Aorta (tissue), 5 donors: ENCODE measurements around the gene PCDH9. TPM values are rescaled to one million over a fixed set of nuclear protein-coding genes. Genes with fewer than 3 reads are reported as not detected.
"Not testable (repeated sequence)": the region's sequence is repeated elsewhere in the genome, so short reads cannot be mapped to it uniquely, and the experiment has no call there.

Experiments
- ATAC-seq: fragments of 200-7000 bp; cut with Tn5 transposase; one replicate; pipeline ENCODE4 v1.9.1; 2022; ENCODE audit warnings: moderate library complexity; ENCODE audit not compliant: low FRiP score
- DNase-seq, 2 donors: peaks; one replicate each; pipeline ENCODE4 v3.0.0-alpha.2; 2020
- H3K27ac ChIP-seq, 2 donors: one replicate each; pipeline ENCODE4 v1.5.1; 2013; ENCODE audit warnings: low read length in 2 of 2, mild to moderate bottlenecking in 2 of 2, moderate library complexity in 2 of 2, control low read depth in 1 of 2, inconsistent platforms in 1 of 2, low read depth in 1 of 2
- H3K27me3 ChIP-seq, 2 donors: one replicate each; pipeline ENCODE4 v1.6.1; 2013; ENCODE audit warnings: control low read depth in 1 of 2, low read length in 1 of 2, mild to moderate bottlenecking in 1 of 2, moderate library complexity in 1 of 2; ENCODE audit not compliant: insufficient read depth in 2 of 2, control insufficient read depth in 1 of 2
- H3K36me3 ChIP-seq, 2 donors: one replicate each; pipeline ENCODE4 v1.6.1; 2013; ENCODE audit warnings: control low read depth in 1 of 2, low read length in 1 of 2, mild to moderate bottlenecking in 1 of 2; ENCODE audit not compliant: insufficient read depth in 2 of 2, control insufficient read depth in 1 of 2
- H3K4me1 ChIP-seq, 2 donors: one replicate each; pipeline ENCODE4 v1.6.1; 2013; ENCODE audit warnings: low read length in 2 of 2, control low read depth in 1 of 2, mild to moderate bottlenecking in 1 of 2, moderate library complexity in 1 of 2; ENCODE audit not compliant: insufficient read depth in 2 of 2, control insufficient read depth in 1 of 2
- H3K4me3 ChIP-seq, 2 donors: one replicate each; pipeline ENCODE4 v1.5.1; 2013; ENCODE audit warnings: low read length in 2 of 2, control low read depth in 1 of 2, mild to moderate bottlenecking in 1 of 2
- H3K9me3 ChIP-seq: one replicate; pipeline ENCODE4 v1.6.1; 2013; ENCODE audit warnings: mild to moderate bottlenecking, low read length; ENCODE audit not compliant: control insufficient read depth
- WGBS, 2 donors: extraction: QIAGEN DNeasy Blood & Tissue Kit; methylation state at CpG; one replicate each; pipeline ENCODE4 v1.1.7; 2013; 5-methylcytosine and 5-hydroxymethylcytosine counted together
- intact Hi-C, 2 donors: fragments of 100-400 bp; cut with DNase I; formaldehyde crosslinking; loops; one replicate each; pipeline versions ENCODE4 v1.14.2 to v1.15.0; 2022
- polyA plus RNA-seq, 2 donors: library from polyadenylated mRNA; stranded (reverse); fragments of 200-250 nt; gene quantifications; one replicate each; pipeline ENCODE4 v1.2.3, GENCODE V29; 2013
- total RNA-seq, 2 donors: library from RNA; stranded (reverse); fragmentation: NEBNext Ultra II Directional; extraction: Animal tissue kit (Norgen Biotek cat#: 25700); gene quantifications; one replicate each; pipeline ENCODE4 v1.2.1, GENCODE V29; 2021
- donor health status: healthy with polysubstance abuse.
- donor health status: Bipolar disorder and iron deficiency.
- donor health status: DM: no; HTN: no; CAD: no.
- donor health status: DM: no; HTN: no; CAD: no.
- donor health status: DM: yes; HTN: yes; CAD: no.

Gene PCDH9
- total and polyA plus RNA-seq, 4 donors, result 0.38 to 6.3 (median 4.2) TPM

DNA sequence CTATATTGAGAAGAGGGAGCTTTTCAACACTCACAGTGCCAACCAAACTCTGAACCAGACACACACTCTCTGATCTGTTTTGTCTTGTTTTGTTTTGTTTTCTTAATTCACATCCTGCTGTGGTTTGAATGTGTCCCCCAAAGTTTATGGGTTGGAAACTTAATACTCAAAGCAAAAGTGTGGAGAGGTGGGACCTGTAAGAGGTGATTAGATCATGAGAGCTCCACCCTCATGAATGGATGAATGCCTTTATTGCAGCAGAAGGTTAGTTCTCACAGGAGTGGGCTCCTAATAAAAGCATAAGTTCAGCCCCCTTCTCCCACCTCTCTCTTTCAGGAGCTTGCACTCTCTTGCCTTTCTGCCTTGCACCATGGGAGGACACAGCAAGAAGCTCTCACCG lies 957.1 kb downstream of the PCDH9 start:
- DNase-seq (no peak), ATAC-seq (no peak)
- WGBS, 2 donors, result 60 to 76% methylated on average over 1 of the region's 1 CpG
- Histone ChIP-seq H3K9me3 (peaks cover 4% of the 10 kb centered on the region), H3K4me3 (no peak overlapping the region), H3K27me3 (no peaks in the 10 kb centered on the region), H3K36me3 (no peaks in the 10 kb centered on the region), H3K27ac (no peak overlapping the region), H3K4me1 (no peaks in the 10 kb centered on the region)
- intact Hi-C loops, result no loop called here

DNA sequence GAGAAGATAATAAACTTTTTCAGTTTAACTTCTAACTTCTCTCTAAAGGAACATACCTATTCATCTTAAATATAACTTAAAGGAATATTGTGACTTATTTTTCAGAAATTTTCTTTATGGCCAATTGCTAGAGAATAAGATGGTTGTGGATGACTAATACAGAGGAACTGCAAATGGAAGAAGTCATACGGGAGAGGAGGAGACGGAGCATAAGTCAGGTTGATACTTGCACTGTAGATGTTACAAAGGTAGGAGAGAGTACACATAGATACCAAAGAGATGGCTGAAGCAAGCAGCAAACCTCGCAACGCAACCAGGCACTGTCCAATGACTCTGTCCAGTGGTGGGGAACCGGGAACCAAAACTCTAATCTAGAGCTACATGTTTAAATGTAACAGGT lies 963.4 kb downstream of the PCDH9 start:
- DNase-seq, result no peak
- no peaks in the 10 kb centered on the region for H3K4me1 ChIP-seq
- no peak overlapping the region for H3K27ac ChIP-seq
- no peaks in the 10 kb centered on the region for H3K36me3 ChIP-seq
- H3K4me3 ChIP-seq, result no peak overlapping the region
- H3K27me3 ChIP-seq, result no peaks in the 10 kb centered on the region
- H3K9me3 ChIP-seq, result no peaks in the 10 kb centered on the region
- intact Hi-C loops, result no loop called here
- ATAC-seq, result no peak
- 91 to 95% methylated on average over 5 of the region's 5 CpGs for WGBS, 2 donors

DNA sequence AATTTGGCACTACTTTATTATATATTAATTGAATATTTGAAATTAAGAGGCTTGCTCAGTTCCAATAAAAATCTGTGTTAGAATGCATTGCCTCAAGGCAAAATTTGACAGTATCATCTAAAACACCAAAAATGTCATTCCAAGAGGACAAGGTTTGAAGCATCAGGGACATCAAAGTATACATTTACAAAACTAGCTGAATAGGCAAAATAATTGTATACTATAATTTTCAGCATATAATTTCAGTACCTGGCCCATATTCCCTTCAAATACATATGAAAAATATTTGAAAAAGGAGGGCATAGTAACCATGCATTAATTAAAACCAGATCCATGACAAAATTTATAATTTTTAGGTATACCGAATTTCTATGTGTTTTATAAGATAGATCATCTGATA lies 963.8 kb downstream of the PCDH9 start:
- Histone ChIP-seq H3K27me3 (no peaks in the 10 kb centered on the region), H3K27ac (no peak overlapping the region), H3K36me3 (no peaks in the 10 kb centered on the region), H3K4me1 (no peaks in the 10 kb centered on the region), H3K9me3 (no peaks in the 10 kb centered on the region), H3K4me3 (no peak overlapping the region)
- intact Hi-C loops, result no loop called here
- WGBS, 2 donors, result 94 to 96% methylated on average over 1 of the region's 1 CpG
- ATAC-seq, result no peak
- DNase-seq, result no peak

DNA sequence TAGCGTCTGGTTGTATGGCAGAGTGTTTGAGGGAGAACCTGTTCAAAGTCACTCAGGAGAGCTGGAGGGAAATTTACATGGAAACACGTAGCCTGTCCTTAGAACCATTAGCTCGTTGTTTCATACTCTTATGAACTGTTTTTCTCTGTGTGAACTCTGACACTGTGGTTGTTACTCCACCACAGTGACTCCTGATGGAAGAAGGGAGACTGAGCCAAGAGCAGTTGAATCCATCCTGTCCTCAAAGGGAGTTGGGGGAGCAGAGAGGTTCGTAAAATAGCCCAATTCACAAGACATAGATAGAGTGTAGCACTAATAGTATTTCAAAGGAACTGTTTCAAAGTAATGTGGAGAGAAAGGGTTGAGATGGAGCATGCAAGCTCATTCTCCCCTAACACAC lies 964.8 kb downstream of the PCDH9 start:
- Histone ChIP-seq H3K27ac (no peak overlapping the region), H3K9me3 (no peaks in the 10 kb centered on the region)

DNA sequence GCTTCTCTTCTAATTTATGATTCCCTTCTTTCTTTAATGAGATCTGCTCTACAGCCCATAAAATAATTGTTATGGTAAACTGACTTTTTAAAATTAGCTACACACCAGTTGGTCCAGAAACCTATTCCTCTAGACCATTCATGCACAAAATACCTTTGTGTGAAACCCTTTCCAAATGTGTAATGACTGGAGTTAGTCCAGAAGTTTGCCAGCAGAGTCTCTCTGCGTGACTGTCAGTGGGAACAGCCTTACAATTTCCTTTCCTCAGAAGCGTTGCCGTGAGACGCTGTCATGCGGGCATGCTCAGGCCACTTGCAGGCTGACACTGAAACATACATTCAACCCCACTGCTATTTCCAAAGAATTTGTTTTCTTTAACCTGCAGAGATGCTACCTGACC lies 965.2 kb downstream of the PCDH9 start:
- Histone ChIP-seq H3K36me3 (no peaks in the 10 kb centered on the region), H3K4me3 (no peak overlapping the region), H3K4me1 (no peaks in the 10 kb centered on the region), H3K9me3 (peaks cover 1% of the 10 kb centered on the region), H3K27ac (no peak overlapping the region), H3K27me3 (no peaks in the 10 kb centered on the region)
- no peak for DNase-seq
- intact Hi-C loops, result no loop called here
- no peak for ATAC-seq
- WGBS, 2 donors, result 19 to 25% methylated on average over 5 of the region's 5 CpGs

More for the DNA sequence above, 964.8 kb downstream of the PCDH9 start:
- Histone ChIP-seq H3K4me3 (no peak overlapping the region), H3K27me3 (no peaks in the 10 kb centered on the region), H3K4me1 (no peaks in the 10 kb centered on the region), H3K36me3 (no peaks in the 10 kb centered on the region)
- intact Hi-C loops, result no loop called here
- DNase-seq (no peak), ATAC-seq (peak; percentile 19)
- 73% methylated on average over 4 of the region's 4 CpGs for WGBS, 2 donors

DNA sequence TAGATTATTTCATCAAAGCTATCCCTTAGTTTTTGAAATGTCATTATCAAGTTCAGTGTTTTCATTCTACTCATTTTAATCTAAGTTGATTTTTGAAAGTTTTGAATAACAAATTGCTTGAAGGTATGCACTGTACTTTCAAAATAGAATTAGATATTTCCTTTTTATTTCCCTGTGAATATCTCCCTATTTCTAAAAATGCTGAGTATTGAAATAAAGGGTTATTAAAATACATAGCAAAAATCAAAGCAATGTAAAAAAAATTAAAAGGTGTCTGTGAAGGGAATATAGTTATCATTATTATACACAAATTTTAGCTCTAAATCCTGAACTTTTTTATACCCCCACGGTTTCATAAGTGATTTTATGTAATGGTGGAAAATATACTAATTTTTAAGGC lies 967.8 kb downstream of the PCDH9 start:
- Histone ChIP-seq H3K36me3 (no peaks in the 10 kb centered on the region), H3K4me1 (no peaks in the 10 kb centered on the region), H3K27me3 (no peaks in the 10 kb centered on the region), H3K4me3 (no peak overlapping the region), H3K9me3 (peaks cover 2% of the 10 kb centered on the region), H3K27ac (no peak overlapping the region)
- intact Hi-C loops, result no loop called here
- DNase-seq (no peak), ATAC-seq (no peak)
- WGBS, 2 donors, result 92 to 95% methylated on average over 1 of the region's 1 CpG

DNA sequence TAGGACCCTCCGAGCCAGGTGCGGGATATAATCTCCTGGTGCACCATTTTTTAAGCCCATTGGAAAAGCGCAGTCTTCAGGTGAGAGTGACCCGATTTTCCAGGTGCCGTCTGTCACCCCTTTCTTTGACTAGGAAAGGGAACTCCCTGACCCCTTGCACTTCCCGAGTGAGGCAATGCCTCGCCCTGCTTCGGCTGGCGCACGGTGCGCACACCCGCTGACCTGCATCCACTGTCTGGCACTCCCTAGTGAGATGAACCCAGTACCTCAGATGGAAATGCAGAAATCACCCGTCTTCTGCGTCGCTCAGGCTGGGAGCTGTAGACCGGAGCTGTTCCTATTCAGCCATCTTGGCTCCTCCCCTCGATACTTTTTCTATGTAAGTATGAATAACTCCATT lies 970.7 kb downstream of the PCDH9 start:
- H3K9me3 ChIP-seq, H3K4me1 ChIP-seq, intact Hi-C loops, DNase-seq, H3K27ac ChIP-seq, H3K36me3 ChIP-seq, ATAC-seq, H3K4me3 ChIP-seq, H3K27me3 ChIP-seq: not testable (repeated sequence)
- 98% methylated on average over 17 of the region's 17 CpGs for WGBS, 2 donors
